Stimulated activated CD4-positive, alpha-beta T cell treated with anti-CD3 and anti-CD28 coated beads, Interleukin-2, amount 100 ng/mL, for 4 hours (primary cell): ENCODE measurements around the gene DNAH6.
"Not testable (repeated sequence)": the region's sequence is repeated elsewhere in the genome, so short reads cannot be mapped to it uniquely, and the experiment has no call there.

ENCODE experiments used
- DNase-seq: peaks from one replicate; pipeline ENCODE4 v3.0.0-alpha.2; 2020; ENCODE audit warnings: low read depth

DNAH6 gene

GRCh38 chr2:84516234-84516986 lies at the start of gene DNAH6:
Gene DNAH6, plus strand, starts transcription at chr2:84516498. Its CDS starts 1,329 bp downstream, at chr2:84517827.
- peak; percentile 74 for DNase-seq

- no peak for DNase-seq
Measured at GRCh38 chr2:84467389-84467788, 48.9 kb upstream of the DNAH6 start.

DNA sequence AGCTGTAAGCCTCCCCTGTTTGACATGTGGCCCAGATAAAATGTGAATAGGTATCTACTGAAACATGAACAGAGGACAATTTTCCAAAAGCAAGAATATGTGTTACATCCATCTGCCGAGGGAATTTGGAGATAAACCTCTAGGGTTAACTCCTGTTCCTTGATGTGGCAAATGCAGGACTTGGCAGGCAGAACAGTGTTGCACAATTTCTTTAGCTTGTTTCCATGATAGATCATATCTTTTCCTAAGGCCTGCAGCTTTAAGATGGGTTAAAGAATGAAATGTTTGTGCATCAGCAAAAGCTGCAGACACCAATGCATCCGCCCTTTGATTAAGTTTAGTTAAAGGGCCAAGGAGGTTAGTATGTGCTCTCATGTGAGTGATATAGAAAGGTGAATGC lies 43.9 kb upstream of the DNAH6 start:
- DNase-seq: not testable (repeated sequence)

DNA sequence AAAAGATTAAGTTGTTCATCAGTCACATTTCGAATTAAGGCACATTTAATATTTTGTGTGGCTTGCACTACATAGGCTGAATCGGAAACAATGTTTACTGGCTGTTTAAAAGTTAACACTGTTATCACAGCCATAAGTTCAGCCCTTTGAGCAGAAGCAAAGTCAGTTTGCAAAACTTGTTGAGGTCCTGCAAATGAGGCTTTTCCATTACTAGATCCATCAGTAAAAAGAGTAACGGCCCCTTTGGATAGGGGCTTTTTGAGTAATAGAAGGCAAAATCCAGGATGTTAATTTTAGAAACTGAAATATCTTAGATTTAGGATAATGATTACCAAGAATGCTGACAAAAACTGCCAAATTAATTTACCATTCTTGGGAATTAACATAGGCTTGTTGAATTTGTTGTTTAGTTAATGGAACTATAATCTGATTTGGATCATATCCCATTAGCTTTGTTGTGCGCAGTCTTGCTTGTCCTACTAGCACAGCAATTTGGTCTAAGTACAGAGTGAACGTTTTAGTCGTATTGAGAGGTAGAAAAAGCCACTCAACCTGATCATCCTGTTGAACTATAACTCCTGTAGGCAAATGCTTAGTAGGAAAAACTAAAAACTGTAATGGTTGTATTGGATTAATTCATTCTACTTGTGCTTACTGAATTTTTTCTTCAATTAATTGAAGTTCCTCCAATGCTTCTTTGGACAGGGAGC lies 43.3 kb upstream of the DNAH6 start:
- DNase-seq: no peak

DNA sequence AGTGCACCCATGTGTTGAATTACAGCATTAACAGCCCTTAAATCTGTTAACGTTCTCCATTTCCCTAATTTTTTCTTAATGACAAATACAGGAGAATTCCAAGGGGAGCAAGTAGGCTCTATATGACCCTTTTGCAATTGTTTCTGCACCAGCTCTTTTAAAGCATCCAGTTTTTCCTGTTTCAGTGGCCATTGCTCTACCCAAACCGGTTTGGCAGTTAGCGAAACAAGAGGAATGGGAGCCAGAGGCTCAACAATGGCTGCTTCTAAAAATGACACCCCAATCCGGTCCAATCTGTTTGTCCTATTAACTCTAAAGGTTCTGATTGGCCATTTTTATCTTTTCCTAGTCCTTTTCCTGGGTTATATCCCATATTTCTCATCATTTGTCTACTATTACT lies 42.1 kb upstream of the DNAH6 start:
- no peak for DNase-seq

DNA sequence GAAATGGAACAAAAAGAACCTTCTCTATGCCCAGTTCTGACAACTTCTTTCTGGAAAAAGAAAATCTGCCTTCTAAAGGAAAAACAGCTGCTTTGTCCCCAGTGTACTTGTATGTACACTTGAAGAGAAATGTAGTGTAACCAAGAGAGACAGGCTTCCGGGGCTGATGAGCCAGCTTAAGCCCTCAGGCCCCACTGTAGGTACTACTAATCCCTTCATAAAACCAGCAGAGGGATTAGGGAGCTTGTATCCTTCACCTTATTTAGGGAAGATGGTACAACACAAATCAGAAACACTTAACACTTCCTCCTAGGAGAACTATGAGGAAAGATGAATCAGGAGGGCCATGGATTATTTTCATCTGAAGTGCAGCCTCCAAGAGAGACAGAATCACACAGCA lies 38.4 kb upstream of the DNAH6 start:
- no peak for DNase-seq

- DNase-seq: no peak
Measured at GRCh38 chr2:84478867-84479266, 37.4 kb upstream of the DNAH6 start.

DNA sequence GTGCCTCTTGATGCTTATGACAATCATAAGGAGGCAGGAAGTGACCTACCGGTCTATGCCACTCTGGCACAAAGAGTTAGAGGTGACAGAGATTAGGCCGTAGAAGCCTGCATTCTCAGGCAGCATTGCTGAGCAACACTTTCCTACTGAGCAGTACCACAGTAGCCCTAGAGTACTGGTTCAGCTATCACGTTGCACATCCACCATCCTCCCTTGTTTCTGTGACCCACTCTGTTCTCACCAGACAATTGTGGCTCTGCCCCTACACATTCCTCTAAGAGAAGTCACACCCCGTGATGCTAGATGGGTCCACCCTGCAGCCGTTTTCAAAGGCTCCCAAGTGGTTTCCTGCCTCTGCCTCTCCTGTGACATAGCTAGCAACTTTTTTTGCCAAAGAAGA lies 34.6 kb upstream of the DNAH6 start:
- DNase-seq: no peak

DNA sequence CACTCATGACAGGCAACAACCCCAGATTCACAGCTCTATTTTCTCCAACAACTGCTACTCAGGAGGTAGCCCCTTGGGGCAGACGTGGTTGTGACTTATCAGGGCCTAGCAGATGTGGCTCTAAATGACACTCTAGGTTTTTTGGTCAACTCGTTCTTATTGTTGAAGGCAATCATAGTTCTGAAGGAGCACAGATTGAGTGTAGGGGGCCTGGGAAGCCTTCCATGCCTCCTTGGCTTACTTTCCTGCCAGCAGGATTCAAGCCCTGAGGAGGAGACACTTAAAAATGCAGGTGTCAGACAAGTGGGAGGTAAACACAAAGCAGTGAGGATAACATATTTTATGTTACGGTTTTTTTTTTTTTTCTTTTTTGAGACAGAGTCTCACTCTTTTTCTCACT lies 33.7 kb upstream of the DNAH6 start:
- DNase-seq: no peak

GRCh38 chr2:84483320-84483719 lies 33.0 kb upstream of the DNAH6 start:
- no peak for DNase-seq

GRCh38 chr2:84486441-84487115 lies 29.7 kb upstream of the DNAH6 start:
- no peak for DNase-seq

- no peak for DNase-seq
Measured at GRCh38 chr2:84487298-84487996, 28.9 kb upstream of the DNAH6 start.

DNA sequence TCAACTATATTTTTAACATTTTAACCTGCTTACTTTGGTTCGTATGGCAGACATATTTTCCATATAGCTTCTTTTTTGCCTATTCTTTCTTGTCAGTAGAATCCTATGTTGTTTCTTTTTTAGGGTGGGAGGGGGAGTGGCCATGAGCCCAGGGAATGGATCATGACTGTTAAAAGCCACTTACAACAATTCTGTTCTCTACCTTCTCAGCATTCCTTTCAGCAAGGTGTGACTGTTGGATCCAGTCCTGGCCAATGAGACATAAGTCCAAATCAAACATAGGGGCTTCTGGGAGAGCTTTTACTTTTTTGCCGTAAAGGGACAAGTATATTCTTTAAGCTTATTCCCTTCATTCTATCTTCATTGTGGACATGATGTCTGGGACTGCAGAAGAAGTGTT lies 25.0 kb upstream of the DNAH6 start:
- DNase-seq: no peak

GRCh38 chr2:84491741-84492140 lies 24.6 kb upstream of the DNAH6 start:
- DNase-seq: no peak

DNA sequence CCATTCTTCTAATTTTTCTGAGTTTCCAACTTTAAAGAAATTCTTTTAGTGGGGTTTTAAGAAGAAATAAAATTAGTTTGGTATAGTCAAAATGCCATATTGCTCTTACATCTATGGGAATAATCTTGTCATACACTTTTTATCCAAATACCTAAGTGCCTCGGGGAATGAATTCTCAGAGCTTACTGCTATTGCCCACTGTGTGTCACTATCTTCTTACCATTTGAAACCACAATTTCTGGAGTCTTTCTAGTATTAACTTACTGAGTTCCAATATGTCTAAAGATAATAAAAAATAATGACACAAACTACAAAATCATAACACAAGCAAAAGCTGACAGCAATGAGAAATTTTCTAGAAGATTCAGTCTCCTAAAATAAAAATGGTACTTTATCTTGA lies 23.7 kb upstream of the DNAH6 start:
- no peak for DNase-seq

DNA sequence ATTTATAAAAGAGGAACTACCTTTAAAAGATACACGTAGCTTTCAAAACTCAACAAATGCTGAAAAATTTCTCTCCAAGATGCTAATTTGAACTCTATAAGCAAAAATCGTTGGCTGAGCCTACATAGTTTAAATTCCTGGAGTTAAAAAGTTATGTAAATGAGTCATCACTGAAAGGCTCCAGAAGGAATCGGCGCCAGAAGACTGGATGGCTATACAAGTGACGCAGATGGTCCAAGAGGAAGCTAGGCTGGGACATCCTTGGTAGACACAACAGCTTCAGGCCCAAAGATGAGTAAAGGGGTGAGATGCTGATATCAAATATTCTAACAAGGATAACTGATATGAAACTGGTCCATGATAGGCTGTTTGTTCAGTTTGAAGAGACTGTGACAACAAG lies 22.8 kb upstream of the DNAH6 start:
- DNase-seq: no peak

DNA sequence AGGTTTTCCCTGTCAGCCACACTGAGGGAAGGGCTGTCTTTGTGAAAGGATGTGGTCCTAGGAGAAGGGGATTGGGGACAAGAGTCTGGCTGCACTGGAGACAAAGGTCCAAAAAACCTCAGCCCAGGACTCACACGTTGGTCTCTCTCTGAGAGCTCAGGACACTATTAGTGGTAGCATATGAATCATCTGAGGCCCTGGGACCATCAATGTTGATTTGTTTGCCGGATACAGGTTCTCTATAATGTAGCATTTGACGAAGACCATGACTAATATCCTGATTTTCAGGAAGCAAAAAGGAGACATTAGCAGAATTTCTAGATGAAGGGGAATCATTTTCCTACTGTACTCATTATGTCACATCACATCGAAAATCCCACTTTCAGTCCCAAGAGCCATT lies 22.2 kb upstream of the DNAH6 start:
- no peak for DNase-seq

DNA sequence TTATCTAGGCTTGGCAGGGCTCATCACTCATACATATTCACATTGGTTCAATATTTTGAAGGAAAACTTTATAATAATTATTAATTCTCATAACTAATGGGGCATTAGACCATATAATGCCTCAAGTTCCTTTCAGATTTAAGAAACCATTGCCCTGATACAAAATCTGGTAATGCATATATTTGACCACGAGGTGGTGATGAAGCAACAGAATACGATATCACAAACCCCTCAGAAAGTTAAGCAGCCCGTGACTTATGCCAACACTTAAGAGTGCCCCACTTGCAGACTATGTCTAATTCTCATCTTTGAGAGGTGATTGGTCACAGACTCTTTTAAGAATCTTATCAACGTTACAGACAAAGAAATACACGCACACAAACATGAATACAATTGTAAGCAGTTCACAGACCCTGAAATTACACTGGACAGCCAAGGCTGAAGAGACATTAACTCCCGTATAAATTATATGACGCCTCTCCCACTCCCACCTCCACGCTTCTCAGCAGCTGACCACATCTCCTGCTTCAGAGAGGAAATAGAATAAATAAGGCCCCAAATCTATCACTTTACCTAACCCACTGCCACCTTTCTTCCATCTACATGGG lies 20.7 kb upstream of the DNAH6 start:
- peak; percentile 28 for DNase-seq

DNA sequence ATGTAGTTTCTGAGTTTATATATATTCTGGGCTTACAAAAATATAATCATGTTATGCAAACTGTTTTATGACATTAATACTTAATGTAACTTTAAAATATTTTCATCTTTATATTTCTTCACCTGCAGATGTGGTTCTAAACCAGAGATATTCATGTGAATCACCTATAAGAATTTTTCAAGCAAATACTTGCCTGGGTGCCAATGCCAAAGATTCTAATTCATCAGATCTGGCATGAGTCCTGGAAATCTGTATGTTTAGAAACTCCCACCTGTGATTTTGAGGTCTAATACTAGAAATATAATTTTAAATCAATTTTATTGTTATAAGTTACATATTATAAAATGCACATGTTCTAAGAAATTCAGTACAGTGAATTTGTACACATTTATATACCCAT lies 19.9 kb upstream of the DNAH6 start:
- no peak for DNase-seq

- no peak for DNase-seq
Measured at GRCh38 chr2:84497285-84497684, 19.0 kb upstream of the DNAH6 start.

DNA sequence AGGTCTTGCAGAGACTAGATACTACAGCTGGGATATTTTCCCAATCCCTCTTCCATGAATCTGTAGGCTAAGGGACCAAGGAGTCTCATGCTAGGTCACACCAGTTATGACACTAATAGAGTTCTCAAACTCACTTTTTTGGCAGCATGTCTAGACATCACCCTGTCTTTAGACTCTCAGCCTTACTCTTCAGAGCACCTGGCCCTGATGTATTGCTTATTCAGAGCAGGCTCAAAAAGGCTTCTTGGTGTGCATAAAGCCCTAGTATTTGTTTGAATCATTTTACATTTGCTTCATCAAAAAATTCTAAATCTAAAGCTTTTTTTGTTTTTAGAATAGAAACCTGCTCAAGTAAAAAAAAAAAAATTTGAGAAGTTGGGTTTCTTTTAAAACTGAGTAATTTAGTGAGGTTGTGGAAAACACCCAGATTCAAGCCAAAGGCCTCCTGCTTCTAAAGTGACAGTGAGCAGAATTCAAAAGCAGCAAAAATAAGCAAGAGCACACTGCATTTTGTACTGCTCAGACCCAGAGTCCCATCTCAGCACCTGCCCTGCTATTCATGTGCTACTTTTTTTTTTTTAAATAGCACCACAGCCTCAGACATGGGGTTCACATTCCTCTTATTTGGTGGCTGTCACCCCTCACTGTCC lies 18.0 kb upstream of the DNAH6 start:
- no peak for DNase-seq

GRCh38 chr2:84511024-84511423 lies 5.3 kb upstream of the DNAH6 start:
- not testable (repeated sequence) for DNase-seq
